B cell (primary cell): ENCODE data around the gene MYOCD. TPM values are rescaled to one million over a fixed set of nuclear protein-coding genes. Genes with fewer than 3 reads are reported as not detected.

ENCODE experiments used
- ATAC-seq: fragments of 200-7000 bp; cut with Tn5 transposase; one replicate; pipeline ENCODE4 v1.10.0; 2021; ENCODE audit warnings: low read depth, mild to moderate bottlenecking, moderate number of reproducible peaks, moderate library complexity
- CTCF ChIA-PET: fragments of 350-600 bp; sonication (Branson Sonifier 250); formaldehyde crosslinking; loops from one replicate; lab custom pipeline; 2021; ENCODE audit warnings: antibody characterized with exemption, inconsistent platforms; lab: Charles Lee
- POLR2A ChIA-PET: fragments of 350-600 bp; sonication (Branson Sonifier 250); formaldehyde crosslinking; loops from one replicate; lab custom pipeline; 2021; ENCODE audit warnings: antibody characterized with exemption; lab: Charles Lee
- DNase-seq: peaks from one replicate; pipeline ENCODE4 v3.0.0; 2013
- H2AFZ ChIP-seq: 2 replicates; pipeline ENCODE4 v1.6.1; 2012; ENCODE audit warnings: mild to moderate bottlenecking, low read depth, low read length; ENCODE audit not compliant: insufficient read depth, poor library complexity, severe bottlenecking
- H3K27ac ChIP-seq, 2 donors: 1 replicate in 1 of 2; 2 replicates in 1 of 2; pipeline ENCODE4 v1.5.1; 2012 to 2013; ENCODE audit warnings: low read length in 2 of 2, mild to moderate bottlenecking in 2 of 2, moderate library complexity in 1 of 2
- H3K27me3 ChIP-seq, 4 experiments: fragments of 200-600 bp in 1 of 4; sonication (generic) in 1 of 4; replicated peaks in 1 of 4; 1 replicate in 2 of 4; 2 replicates in 2 of 4; pipeline versions ENCODE4 v1.6.1 to v1.7.0; 2013 to 2016; ENCODE audit warnings: low read length in 3 of 4, mild to moderate bottlenecking in 2 of 4, mixed read lengths in 1 of 4, moderate library complexity in 1 of 4; ENCODE audit not compliant: insufficient read depth in 4 of 4, control insufficient read depth in 3 of 4; ENCODE audit errors: control extremely low read depth in 1 of 4
- H3K36me3 ChIP-seq, 2 experiments: replicated peaks in 1 of 2; 1 replicate in 1 of 2; 2 replicates in 1 of 2; pipeline versions ENCODE4 v1.6.1 to v1.7.1; 2013; ENCODE audit warnings: low read length in 1 of 2; ENCODE audit not compliant: insufficient read depth in 2 of 2, control insufficient read depth in 1 of 2; ENCODE audit errors: control extremely low read depth in 1 of 2, extremely low read depth in 1 of 2
- H3K4me1 ChIP-seq, 2 donors: fragments of 200-600 bp in 1 of 2; sonication (generic) in 1 of 2; 1 replicate in 1 of 2; 2 replicates in 1 of 2; pipeline versions ENCODE4 v1.5.1 to v1.6.1; 2013 to 2017; ENCODE audit warnings: low read length in 2 of 2; ENCODE audit not compliant: control insufficient read depth in 2 of 2, insufficient read depth in 2 of 2
- H3K4me2 ChIP-seq: replicated peaks from 2 replicates; pipeline ENCODE3; 2012; ENCODE audit warnings: mild to moderate bottlenecking, low read depth, low read length; ENCODE audit not compliant: poor library complexity, severe bottlenecking
- H3K4me3 ChIP-seq, 5 experiments: fragments of 200-600 bp in 1 of 5; sonication (generic) in 1 of 5; 1 replicate in 3 of 5; 2 replicates in 2 of 5; pipeline versions ENCODE4 v1.5.1 to v1.7.0; 2011 to 2016; ENCODE audit warnings: low read length in 4 of 5, mild to moderate bottlenecking in 4 of 5, low read depth in 2 of 5, control low read depth in 1 of 5, moderate library complexity in 1 of 5; ENCODE audit not compliant: insufficient read depth in 1 of 5; ENCODE audit errors: control extremely low read depth in 1 of 5, extremely low read depth in 1 of 5
- H3K79me2 ChIP-seq: fragments of 200-600 bp; sonication (generic); one replicate; pipeline ENCODE4 v1.6.0; 2016; ENCODE audit warnings: low read length; ENCODE audit not compliant: control insufficient read depth, insufficient read depth
- H3K9ac ChIP-seq: fragments of 200-600 bp; sonication (generic); 2 replicates; pipeline ENCODE4 v1.6.1; 2017; ENCODE audit warnings: mild to moderate bottlenecking, low read length, moderate library complexity
- H3K9me3 ChIP-seq, 3 donors: one replicate each; pipeline versions ENCODE4 v1.6.1 to v1.7.1; 2013; ENCODE audit warnings: low read length in 2 of 3; ENCODE audit not compliant: control insufficient read depth in 2 of 3, insufficient read depth in 1 of 3; ENCODE audit errors: control extremely low read depth in 1 of 3
- H4K20me1 ChIP-seq: 2 replicates; pipeline ENCODE4 v1.6.0; 2012; ENCODE audit warnings: mild to moderate bottlenecking, low read length; ENCODE audit not compliant: insufficient read depth, control insufficient read depth, poor library complexity, severe bottlenecking
- H3K27ac Mint-ChIP-seq: one replicate; pipeline ENCODE4 v1.8.0; 2021; ENCODE audit warnings: mixed read lengths
- H3K27me3 Mint-ChIP-seq: one replicate; pipeline ENCODE4 v1.8.0; 2021; ENCODE audit warnings: mixed read lengths
- H3K4me1 Mint-ChIP-seq: one replicate; pipeline ENCODE4 v1.8.0; 2021; ENCODE audit warnings: mixed read lengths
- H3K4me3 Mint-ChIP-seq: one replicate; pipeline ENCODE4 v1.8.0; 2021; ENCODE audit warnings: mixed read lengths
- H3K9me3 Mint-ChIP-seq: one replicate; pipeline ENCODE4 v1.8.0; 2022; ENCODE audit warnings: mixed read lengths; ENCODE audit not compliant: insufficient read depth
- CTCF ChIP-seq: fragments of 200-600 bp; IDR thresholded peaks from one replicate; pipeline ENCODE4 v1.8.0; 2022; ENCODE audit warnings: antibody characterized with exemption, mild to moderate bottlenecking
- EZH2 ChIP-seq: IDR thresholded peaks from 2 replicates; pipeline ENCODE4 v1.6.1; 2012; ENCODE audit warnings: borderline replicate concordance, low read depth, mild to moderate bottlenecking, moderate library complexity, low read length; ENCODE audit not compliant: insufficient read depth, poor library complexity, severe bottlenecking
- WGBS: methylation state at CpG from one replicate; pipeline ENCODE4 v1.1.5; 2013; ENCODE audit warnings: missing lambda C conversion rate; ENCODE audit not compliant: insufficient coverage; 5-methylcytosine and 5-hydroxymethylcytosine counted together
- intact Hi-C: fragments of 100-400 bp; cut with micrococcal nuclease; formaldehyde crosslinking; loops from one replicate; pipeline ENCODE4 v1.10.0; 2022
- polyA plus RNA-seq: library from polyadenylated mRNA; depleted of rRNA; stranded (reverse); fragments of >200 nt; gene quantifications from 2 replicates; pipeline ENCODE4 v1.2.3, GENCODE V29; 2012
- total RNA-seq, 2 donors: library from RNA; stranded (reverse); fragments of 120-200 nt in 1 of 2; gene quantifications; 1 replicate in 1 of 2; 2 replicates in 1 of 2; pipeline versions ENCODE4 v1.2.3 to v1.2.4, GENCODE V29; 2013 to 2022

Gene MYOCD
- total and polyA plus RNA-seq, 2 donors (not counting 1 experiment from before 2014, with no cell fraction given): 0.32 TPM; not detected in 1

GRCh38 chr17:12618557-12618956, 47.1 kb upstream of the MYOCD start:
- H3K27me3 ChIP-seq: no peaks in the 10 kb centered on the region
- DNase-seq (no peak), ATAC-seq (no peak)
- POLR2A ChIA-PET: no interaction called here
- no peak overlapping the region for H3K4me2 ChIP-seq
- H2AFZ ChIP-seq: no peak overlapping the region
- WGBS: no CpG with 5 or more reads among the region's 2 CpGs
- H3K9me3 Mint-ChIP-seq: no peaks in the 10 kb centered on the region
- TF ChIP-seq EZH2 (no peak), CTCF (no peak)
- H3K4me3 Mint-ChIP-seq: no peak overlapping the region
- no peak overlapping the region for H3K27ac ChIP-seq
- no peaks in the 10 kb centered on the region for H3K36me3 ChIP-seq
- intact Hi-C loops: no loop called here
- CTCF ChIA-PET: no interaction called here
- no peaks in the 10 kb centered on the region for H3K4me1 ChIP-seq
- no peaks in the 10 kb centered on the region for H3K4me1 Mint-ChIP-seq
- H3K9me3 ChIP-seq: no peaks in the 10 kb centered on the region
- no peaks in the 10 kb centered on the region for H3K27me3 Mint-ChIP-seq
- H3K79me2 ChIP-seq: no peaks in the 10 kb centered on the region
- no peaks in the 10 kb centered on the region for H4K20me1 ChIP-seq
- no peak overlapping the region for H3K4me3 ChIP-seq
- no peak overlapping the region for H3K9ac ChIP-seq
- H3K27ac Mint-ChIP-seq: no peak overlapping the region

- H3K27ac ChIP-seq: no peak overlapping the region
- Mint-ChIP-seq H3K27me3 (no peaks in the 10 kb centered on the region), H3K4me1 (no peaks in the 10 kb centered on the region), H3K27ac (no peak overlapping the region), H3K4me3 (no peak overlapping the region), H3K9me3 (no peaks in the 10 kb centered on the region)
- ChIA-PET POLR2A (no interaction called here), CTCF (no interaction called here)
- no peak for ATAC-seq
- no peaks in the 10 kb centered on the region for H3K27me3 ChIP-seq
- no peaks in the 10 kb centered on the region for H4K20me1 ChIP-seq
- no peak overlapping the region for H3K4me2 ChIP-seq
- H3K79me2 ChIP-seq: no peaks in the 10 kb centered on the region
- TF ChIP-seq EZH2: no peak
- no peak for TF ChIP-seq CTCF
- intact Hi-C loops: no loop called here
- 86% methylated on average over 4 of the region's 7 CpGs for WGBS
- no peaks in the 10 kb centered on the region for H3K9me3 ChIP-seq
- no peak overlapping the region for H3K9ac ChIP-seq
- H3K4me1 ChIP-seq: no peaks in the 10 kb centered on the region
- no peaks in the 10 kb centered on the region for H3K36me3 ChIP-seq
- no peak for DNase-seq
- H2AFZ ChIP-seq: no peak overlapping the region
- no peak overlapping the region for H3K4me3 ChIP-seq
Observed at GRCh38 chr17:12619459-12620199, 46.1 kb upstream of the MYOCD start.
